ENCODE measurements around the gene MSN. TPM values are rescaled to one million over a fixed set of nuclear protein-coding genes. Genes with fewer than 3 reads are reported as not detected.

MSN gene
- total RNA-seq, 1 donor from 2014 or later, result 139 TPM

Other genes starting within 250 kb of the MSN start
- gene LAS1L, start 132.9 kb upstream of the MSN start, total RNA-seq, result 21.1 TPM

Data from esophagus mucosa (tissue), 1 donor.